HepG2 (cell line): ENCODE data around the gene BTN1A1. TPM values are rescaled to one million over a fixed set of nuclear protein-coding genes. Genes with fewer than 3 reads are reported as not detected.

ENCODE experiments used
- FOXA1 ChIP-seq, 2 experiments: fragments of 450-650 bp in 1 of 2; sonication (generic) in 1 of 2; formaldehyde crosslinking in 1 of 2; IDR thresholded peaks; 2 replicates each; pipeline versions ENCODE4 v1.4.0 to v1.6.1; 2016 to 2020; ENCODE audit warnings: missing genetic modification reagents in 1 of 2
- HMG20A ChIP-seq: IDR thresholded peaks from 2 replicates; pipeline ENCODE4 v1.6.1; 2016; ENCODE audit warnings: borderline replicate concordance
- HOXA3 ChIP-seq: sonication (generic); formaldehyde crosslinking; IDR thresholded peaks from 2 replicates; pipeline ENCODE4 v1.5.0; 2020; ENCODE audit warnings: missing genetic modification reagents
- LBX2 ChIP-seq: sonication (generic); formaldehyde crosslinking; IDR thresholded peaks from 2 replicates; pipeline ENCODE4 v1.5.0; 2020; ENCODE audit warnings: missing genetic modification reagents, mild to moderate bottlenecking, borderline replicate concordance
- NCOA1 ChIP-seq: sonication (generic); formaldehyde crosslinking; IDR thresholded peaks from 2 replicates; pipeline ENCODE4 v1.9.0; 2021; ENCODE audit warnings: missing genetic modification reagents
- RFX3 ChIP-seq: IDR thresholded peaks from 2 replicates; pipeline ENCODE4 v1.6.1; 2016; ENCODE audit warnings: missing biosample characterization, missing genetic modification reagents
- TBX3 ChIP-seq: fragments of 450-650 bp; IDR thresholded peaks from 2 replicates; pipeline ENCODE4 v1.6.1; 2017; ENCODE audit warnings: antibody characterized with exemption, mild to moderate bottlenecking, inconsistent platforms, borderline replicate concordance
- THRA ChIP-seq: sonication (generic); formaldehyde crosslinking; IDR thresholded peaks from 2 replicates; pipeline ENCODE4 v1.4.0; 2020; ENCODE audit warnings: missing genetic modification reagents, borderline replicate concordance
- XBP1 ChIP-seq: sonication (generic); formaldehyde crosslinking; IDR thresholded peaks from 2 replicates; pipeline ENCODE4 v1.5.0; 2020; ENCODE audit warnings: missing genetic modification reagents
- ZNF766 ChIP-seq: sonication (generic); formaldehyde crosslinking; IDR thresholded peaks from 2 replicates; pipeline ENCODE4 v1.5.0; 2020; ENCODE audit warnings: missing genetic modification reagents, borderline replicate concordance
- ZSCAN20 ChIP-seq: sonication (generic); formaldehyde crosslinking; IDR thresholded peaks from 2 replicates; pipeline ENCODE4 v1.4.0; 2020; ENCODE audit warnings: missing genetic modification reagents, mild to moderate bottlenecking, borderline replicate concordance
- polyA plus RNA-seq, 8 experiments: library from polyadenylated mRNA; depleted of rRNA in 3 of 8; stranded (reverse) in 7 of 8; unstranded in 1 of 8; fragments of >200 nt; fragmentation: Illumina TruSeq in 4 of 8; extraction: Trizol in 4 of 8; gene quantifications; 2 replicates each; pipeline versions ENCODE4 v1.2.1 to v1.2.3, GENCODE V29; 2011 to 2016; ENCODE audit warnings: low read depth in 4 of 8, missing spikeins in 1 of 8, mixed read lengths in 1 of 8; ENCODE audit not compliant: insufficient read depth in 1 of 8
- total RNA-seq, 5 experiments: library from RNA; depleted of rRNA; stranded (reverse); fragments of >200 nt; fragmentation: Illumina TruSeq; extraction: Trizol; gene quantifications; 2 replicates each; pipeline ENCODE4 v1.2.3, GENCODE V29; 2016; ENCODE audit warnings: low read depth in 1 of 5
- TF ChIP-seq, protein P1 (sequence below): IDR thresholded peaks from 2 replicates; pipeline ENCODE4 v1.6.1; 2012; ENCODE audit warnings: low read depth, low read length, improper control_type of control experiment
- TF ChIP-seq, protein P2 (sequence below): sonication (generic); formaldehyde crosslinking; IDR thresholded peaks from 2 replicates; pipeline ENCODE4 v1.4.0; 2020; ENCODE audit warnings: missing genetic modification reagents
- TF ChIP-seq, protein P3 (sequence below): sonication (generic); formaldehyde crosslinking; IDR thresholded peaks from 2 replicates; pipeline ENCODE4 v1.5.0; 2020; ENCODE audit warnings: missing genetic modification reagents
- TF ChIP-seq, protein P4 (sequence below): sonication (generic); formaldehyde crosslinking; IDR thresholded peaks from 2 replicates; pipeline ENCODE4 v1.8.0; 2022; ENCODE audit warnings: missing genetic modification reagents, mild to moderate bottlenecking, inconsistent platforms, borderline replicate concordance

The BTN1A1 gene
- total and polyA plus RNA-seq, 2 of the 13 experiments (the other 11 are each of a cell fraction or from before 2014, with no cell fraction given): 0.04 TPM; not detected in 1

DNA sequence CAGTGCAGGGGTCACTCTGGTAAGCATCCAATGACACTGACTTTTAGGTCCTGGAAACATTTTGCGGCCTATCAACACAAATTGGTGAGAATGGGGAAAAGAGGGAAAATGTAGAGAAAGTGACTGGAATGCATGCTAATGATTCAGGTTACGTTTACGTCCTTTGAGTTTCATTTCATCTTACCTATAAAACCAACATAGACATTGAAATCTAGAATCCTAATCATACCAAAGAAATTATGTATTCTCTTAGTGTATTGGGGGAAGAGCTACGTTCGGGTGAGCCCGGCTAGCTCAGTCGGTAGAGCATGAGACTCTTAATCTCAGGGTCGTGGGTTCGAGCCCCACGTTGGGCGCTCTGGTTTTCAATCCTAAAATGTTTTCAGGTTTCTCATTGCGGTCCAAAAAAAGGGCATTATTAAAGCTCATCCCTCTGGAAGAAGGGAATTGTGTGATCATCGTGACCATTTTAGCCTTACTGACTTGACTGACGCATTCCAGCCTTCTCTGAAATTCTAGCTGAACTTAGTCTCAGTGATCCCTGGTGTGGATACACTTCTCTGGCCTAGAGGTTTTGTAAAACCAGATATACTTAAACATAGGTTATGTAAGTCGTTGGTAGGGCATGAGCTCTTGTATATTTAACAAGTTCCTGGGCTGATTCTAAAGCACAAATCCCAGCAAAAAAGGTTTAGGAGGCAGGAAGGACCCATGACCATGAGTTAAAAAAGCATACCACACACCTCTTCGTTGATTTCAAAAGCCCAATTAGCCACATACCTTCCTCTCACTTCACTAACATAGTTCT lies 56.4 kb downstream of the BTN1A1 start (continued):
- TF ChIP-seq, protein P1, sequence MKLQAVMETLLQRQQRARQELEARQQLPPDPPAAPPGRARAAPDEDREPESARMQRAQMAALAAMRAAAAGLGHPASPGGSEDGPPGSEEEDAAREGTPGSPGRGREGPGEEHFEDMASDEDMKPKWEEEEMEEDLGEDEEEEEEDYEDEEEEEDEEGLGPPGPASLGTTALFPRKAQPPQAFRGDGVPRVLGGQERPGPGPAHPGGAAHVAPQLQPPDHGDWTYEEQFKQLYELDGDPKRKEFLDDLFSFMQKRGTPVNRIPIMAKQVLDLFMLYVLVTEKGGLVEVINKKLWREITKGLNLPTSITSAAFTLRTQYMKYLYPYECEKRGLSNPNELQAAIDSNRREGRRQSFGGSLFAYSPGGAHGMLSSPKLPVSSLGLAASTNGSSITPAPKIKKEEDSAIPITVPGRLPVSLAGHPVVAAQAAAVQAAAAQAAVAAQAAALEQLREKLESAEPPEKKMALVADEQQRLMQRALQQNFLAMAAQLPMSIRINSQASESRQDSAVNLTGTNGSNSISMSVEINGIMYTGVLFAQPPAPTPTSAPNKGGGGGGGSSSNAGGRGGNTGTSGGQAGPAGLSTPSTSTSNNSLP: peak; percentile 94
- no peak for TF ChIP-seq NCOA1 (CRISPR knock-in tag)
- no peak for TF ChIP-seq FOXA1 (IDR thresholded peaks at IDR 0.05)
- 0 out of 2 replicates have a peak, but pooled peaks have one; percentile 15 for TF ChIP-seq FOXA1 (CRISPR knock-in tag; IDR thresholded peaks at IDR 0.05)
- TF ChIP-seq, protein P2, sequence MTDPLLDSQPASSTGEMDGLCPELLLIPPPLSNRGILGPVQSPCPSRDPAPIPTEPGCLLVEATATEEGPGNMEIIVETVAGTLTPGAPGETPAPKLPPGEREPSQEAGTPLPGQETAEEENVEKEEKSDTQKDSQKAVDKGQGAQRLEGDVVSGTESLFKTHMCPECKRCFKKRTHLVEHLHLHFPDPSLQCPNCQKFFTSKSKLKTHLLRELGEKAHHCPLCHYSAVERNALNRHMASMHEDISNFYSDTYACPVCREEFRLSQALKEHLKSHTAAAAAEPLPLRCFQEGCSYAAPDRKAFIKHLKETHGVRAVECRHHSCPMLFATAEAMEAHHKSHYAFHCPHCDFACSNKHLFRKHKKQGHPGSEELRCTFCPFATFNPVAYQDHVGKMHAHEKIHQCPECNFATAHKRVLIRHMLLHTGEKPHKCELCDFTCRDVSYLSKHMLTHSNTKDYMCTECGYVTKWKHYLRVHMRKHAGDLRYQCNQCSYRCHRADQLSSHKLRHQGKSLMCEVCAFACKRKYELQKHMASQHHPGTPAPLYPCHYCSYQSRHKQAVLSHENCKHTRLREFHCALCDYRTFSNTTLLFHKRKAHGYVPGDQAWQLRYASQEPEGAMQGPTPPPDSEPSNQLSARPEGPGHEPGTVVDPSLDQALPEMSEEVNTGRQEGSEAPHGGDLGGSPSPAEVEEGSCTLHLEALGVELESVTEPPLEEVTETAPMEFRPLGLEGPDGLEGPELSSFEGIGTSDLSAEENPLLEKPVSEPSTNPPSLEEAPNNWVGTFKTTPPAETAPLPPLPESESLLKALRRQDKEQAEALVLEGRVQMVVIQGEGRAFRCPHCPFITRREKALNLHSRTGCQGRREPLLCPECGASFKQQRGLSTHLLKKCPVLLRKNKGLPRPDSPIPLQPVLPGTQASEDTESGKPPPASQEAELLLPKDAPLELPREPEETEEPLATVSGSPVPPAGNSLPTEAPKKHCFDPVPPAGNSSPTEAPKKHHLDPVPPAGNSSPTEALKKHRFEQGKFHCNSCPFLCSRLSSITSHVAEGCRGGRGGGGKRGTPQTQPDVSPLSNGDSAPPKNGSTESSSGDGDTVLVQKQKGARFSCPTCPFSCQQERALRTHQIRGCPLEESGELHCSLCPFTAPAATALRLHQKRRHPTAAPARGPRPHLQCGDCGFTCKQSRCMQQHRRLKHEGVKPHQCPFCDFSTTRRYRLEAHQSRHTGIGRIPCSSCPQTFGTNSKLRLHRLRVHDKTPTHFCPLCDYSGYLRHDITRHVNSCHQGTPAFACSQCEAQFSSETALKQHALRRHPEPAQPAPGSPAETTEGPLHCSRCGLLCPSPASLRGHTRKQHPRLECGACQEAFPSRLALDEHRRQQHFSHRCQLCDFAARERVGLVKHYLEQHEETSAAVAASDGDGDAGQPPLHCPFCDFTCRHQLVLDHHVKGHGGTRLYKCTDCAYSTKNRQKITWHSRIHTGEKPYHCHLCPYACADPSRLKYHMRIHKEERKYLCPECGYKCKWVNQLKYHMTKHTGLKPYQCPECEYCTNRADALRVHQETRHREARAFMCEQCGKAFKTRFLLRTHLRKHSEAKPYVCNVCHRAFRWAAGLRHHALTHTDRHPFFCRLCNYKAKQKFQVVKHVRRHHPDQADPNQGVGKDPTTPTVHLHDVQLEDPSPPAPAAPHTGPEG (CRISPR knock-in tag): 0 out of 2 replicates have a peak, but pooled peaks have one; percentile 64
- peak; percentile 93 for TF ChIP-seq ZNF766 (CRISPR knock-in tag)
- peak; percentile 24; the same call in 1 of the 2 replicates for TF ChIP-seq TBX3
- TF ChIP-seq ZSCAN20 (CRISPR knock-in tag): peak; percentile 59
- TF ChIP-seq, protein P3, sequence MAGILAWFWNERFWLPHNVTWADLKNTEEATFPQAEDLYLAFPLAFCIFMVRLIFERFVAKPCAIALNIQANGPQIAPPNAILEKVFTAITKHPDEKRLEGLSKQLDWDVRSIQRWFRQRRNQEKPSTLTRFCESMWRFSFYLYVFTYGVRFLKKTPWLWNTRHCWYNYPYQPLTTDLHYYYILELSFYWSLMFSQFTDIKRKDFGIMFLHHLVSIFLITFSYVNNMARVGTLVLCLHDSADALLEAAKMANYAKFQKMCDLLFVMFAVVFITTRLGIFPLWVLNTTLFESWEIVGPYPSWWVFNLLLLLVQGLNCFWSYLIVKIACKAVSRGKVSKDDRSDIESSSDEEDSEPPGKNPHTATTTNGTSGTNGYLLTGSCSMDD: no peak
- TF ChIP-seq HMG20A (CRISPR knock-in tag): peak; percentile 61; the same call in 1 of the 2 replicates
- TF ChIP-seq, protein P4, sequence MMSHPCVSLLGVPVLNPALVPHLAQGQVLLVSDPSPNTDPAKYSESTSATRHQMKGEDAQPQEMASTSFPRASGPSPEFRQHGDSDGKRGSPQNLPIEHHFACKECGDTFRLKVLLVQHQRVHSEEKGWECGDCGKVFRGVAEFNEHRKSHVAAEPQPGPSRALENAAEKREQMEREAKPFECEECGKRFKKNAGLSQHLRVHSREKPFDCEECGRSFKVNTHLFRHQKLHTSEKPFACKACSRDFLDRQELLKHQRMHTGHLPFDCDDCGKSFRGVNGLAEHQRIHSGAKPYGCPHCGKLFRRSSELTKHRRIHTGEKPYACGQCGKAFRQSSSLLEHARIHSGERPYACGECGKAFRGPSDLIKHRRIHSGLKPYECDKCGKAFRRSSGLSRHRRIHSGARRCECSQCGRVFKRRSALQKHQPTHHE (CRISPR knock-in tag): peak; percentile 67; the same call in 1 of the 2 replicates
- TF ChIP-seq HOXA3 (CRISPR knock-in tag): peak; percentile 85
- TF ChIP-seq THRA (CRISPR knock-in tag): 0 out of 2 replicates have a peak, but pooled peaks have one; percentile 23
- no peak for TF ChIP-seq RFX3
- peak; percentile 78; the same call in 1 of the 2 replicates for TF ChIP-seq XBP1
- no peak for TF ChIP-seq LBX2 (CRISPR knock-in tag)
